Spleen (tissue), 7 donors: ENCODE data around the gene CPSF4L.

Source experiments
- POLR2A ChIP-seq, 3 donors: fragments of 450-650 bp; IDR thresholded peaks; one replicate each; pipeline ENCODE4 v1.5.1; 2017; ENCODE audit warnings: antibody characterized with exemption in 3 of 3, mild to moderate bottlenecking in 1 of 3
- POLR2AphosphoS5 ChIP-seq, 3 donors: sonication (generic); formaldehyde crosslinking; IDR thresholded peaks; one replicate each; pipeline ENCODE4 v1.5.1; 2017; ENCODE audit warnings: antibody characterized with exemption in 3 of 3
- TF ChIP-seq, protein P1 (sequence below), 11 experiments: fragments of 200-600 bp in 7 of 11; fragments of 450-650 bp in 4 of 11; sonication (generic) in 4 of 11; IDR thresholded peaks in 8 of 11; conservative IDR thresholded peaks in 3 of 11; 1 replicate in 7 of 11; 2 replicates in 4 of 11; pipeline versions ENCODE4 v1.4.0 to v1.8.0; 2016 to 2021; ENCODE audit warnings: antibody characterized with exemption in 11 of 11, inconsistent platforms in 4 of 11, mild to moderate bottlenecking in 1 of 11
- donor health status: DM: no; HTN: no; CAD: no; lungs with moderate emphysema.
- donor health status: DM: no; HTN: no; CAD: no.
- donor health status: DM: no; HTN: no; CAD: no.

DNA sequence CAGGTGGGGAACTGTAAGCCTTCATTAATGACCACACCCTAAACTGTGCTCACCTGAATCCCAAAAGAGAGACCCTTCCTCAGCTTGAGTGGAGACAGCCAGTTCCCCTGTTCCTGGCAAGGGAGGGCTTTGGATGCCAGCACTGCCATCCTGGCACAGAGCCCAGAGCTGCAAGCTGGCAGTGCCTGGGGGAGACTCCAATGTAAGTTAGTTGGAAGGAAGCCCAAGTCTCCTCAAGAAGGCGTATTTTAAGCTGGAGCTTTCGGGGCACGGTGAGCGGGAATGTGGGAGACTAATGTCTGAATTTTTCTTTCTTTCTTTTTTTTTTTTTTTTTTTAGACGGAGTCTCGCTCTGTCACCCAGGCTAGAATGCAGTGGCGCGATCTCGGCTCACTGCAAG, 45.5 kb upstream of the CPSF4L start:
- TF ChIP-seq POLR2A (IDR thresholded peaks at IDR 0.05), result no peak
- TF ChIP-seq, protein P1, sequence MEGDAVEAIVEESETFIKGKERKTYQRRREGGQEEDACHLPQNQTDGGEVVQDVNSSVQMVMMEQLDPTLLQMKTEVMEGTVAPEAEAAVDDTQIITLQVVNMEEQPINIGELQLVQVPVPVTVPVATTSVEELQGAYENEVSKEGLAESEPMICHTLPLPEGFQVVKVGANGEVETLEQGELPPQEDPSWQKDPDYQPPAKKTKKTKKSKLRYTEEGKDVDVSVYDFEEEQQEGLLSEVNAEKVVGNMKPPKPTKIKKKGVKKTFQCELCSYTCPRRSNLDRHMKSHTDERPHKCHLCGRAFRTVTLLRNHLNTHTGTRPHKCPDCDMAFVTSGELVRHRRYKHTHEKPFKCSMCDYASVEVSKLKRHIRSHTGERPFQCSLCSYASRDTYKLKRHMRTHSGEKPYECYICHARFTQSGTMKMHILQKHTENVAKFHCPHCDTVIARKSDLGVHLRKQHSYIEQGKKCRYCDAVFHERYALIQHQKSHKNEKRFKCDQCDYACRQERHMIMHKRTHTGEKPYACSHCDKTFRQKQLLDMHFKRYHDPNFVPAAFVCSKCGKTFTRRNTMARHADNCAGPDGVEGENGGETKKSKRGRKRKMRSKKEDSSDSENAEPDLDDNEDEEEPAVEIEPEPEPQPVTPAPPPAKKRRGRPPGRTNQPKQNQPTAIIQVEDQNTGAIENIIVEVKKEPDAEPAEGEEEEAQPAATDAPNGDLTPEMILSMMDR (IDR thresholded peaks at IDR 0.05 in 8 of 11, conservative IDR thresholded peaks at IDR 0.05 in 3 of 11), result no peak
- TF ChIP-seq POLR2AphosphoS5 (IDR thresholded peaks at IDR 0.05), result no peak
